Putamen (tissue), 1 donor: ENCODE measurements around the gene NIPAL4.

ENCODE experiments used
- DNase-seq: peaks from one replicate; pipeline ENCODE4 v3.0.0-alpha.2; 2016; ENCODE audit warnings: low spot score

The NIPAL4 gene

GRCh38 chr5:157486221-157486681 is 26.2 kb downstream of the NIPAL4 start:
- DNase-seq = no peak

- no peak for DNase-seq
Observed at GRCh38 chr5:157486861-157487260, 26.8 kb downstream of the NIPAL4 start.

- no peak for DNase-seq
Observed at GRCh38 chr5:157487358-157487757, 27.3 kb downstream of the NIPAL4 start.

- no peak for DNase-seq
Observed at GRCh38 chr5:157491471-157491995, 31.5 kb downstream of the NIPAL4 start.

GRCh38 chr5:157492886-157493285 is 32.9 kb downstream of the NIPAL4 start:
- no peak for DNase-seq

GRCh38 chr5:157494178-157494832 is 34.3 kb downstream of the NIPAL4 start:
- DNase-seq = no peak

- DNase-seq = no peak
Observed at GRCh38 chr5:157496864-157497263, 36.9 kb downstream of the NIPAL4 start.

GRCh38 chr5:157497875-157498611 is 38.0 kb downstream of the NIPAL4 start:
- no peak for DNase-seq

GRCh38 chr5:157502143-157502647 is 42.2 kb downstream of the NIPAL4 start:
- DNase-seq = peak; percentile 11

- DNase-seq = no peak
Observed at GRCh38 chr5:157504053-157504452, 44.0 kb downstream of the NIPAL4 start.

GRCh38 chr5:157505496-157505895 is 45.5 kb downstream of the NIPAL4 start:
- no peak for DNase-seq

- DNase-seq = no peak
Observed at GRCh38 chr5:157506066-157506590, 46.1 kb downstream of the NIPAL4 start.

GRCh38 chr5:157506981-157507780 is 47.2 kb downstream of the NIPAL4 start:
- no peak for DNase-seq

GRCh38 chr5:157509093-157509492 is 49.1 kb downstream of the NIPAL4 start:
- DNase-seq = no peak

- no peak for DNase-seq
Observed at GRCh38 chr5:157509587-157509986, 49.6 kb downstream of the NIPAL4 start.

- no peak for DNase-seq
Observed at GRCh38 chr5:157510682-157511081, 50.7 kb downstream of the NIPAL4 start.

GRCh38 chr5:157511651-157512644 is 51.9 kb downstream of the NIPAL4 start:
- peak; percentile 53 for DNase-seq

GRCh38 chr5:157513182-157513581 is 53.2 kb downstream of the NIPAL4 start:
- DNase-seq = no peak

- no peak for DNase-seq
Observed at GRCh38 chr5:157514974-157515373, 55.0 kb downstream of the NIPAL4 start.

- DNase-seq = no peak
Observed at GRCh38 chr5:157516006-157516405, 56.0 kb downstream of the NIPAL4 start.
